ENCODE results near the gene ZC3H11A.
"Not testable (repeated sequence)": the region's sequence is repeated elsewhere in the genome, so short reads cannot be mapped to it uniquely, and the experiment has no call there.

Gene ZC3H11A

GRCh38 chr1:203795441-203796235, at the start of gene ZC3H11A, which contains the start of gene ZBED6:
ZC3H11A (plus strand) TSS chr1:203795623; CDS start chr1:203817071, 21,448 bp downstream.
ZBED6 (plus strand) TSS chr1:203795623; CDS start chr1:203797523, 1,900 bp downstream.
- peak; percentile 99 for DNase-seq

- no peak for DNase-seq
These were observed 49.1 kb upstream of the ZC3H11A start for GRCh38 chr1:203746281-203746680.

- DNase-seq: no peak
These were observed 44.4 kb upstream of the ZC3H11A start for GRCh38 chr1:203751051-203751450.

- not testable (repeated sequence) for DNase-seq
These were observed 43.6 kb upstream of the ZC3H11A start for GRCh38 chr1:203751618-203752361.

- DNase-seq: no peak
These were observed 41.0 kb upstream of the ZC3H11A start for GRCh38 chr1:203754455-203754864.

- DNase-seq: no peak
These were observed 39.4 kb upstream of the ZC3H11A start for GRCh38 chr1:203756036-203756435.

- peak; percentile 73 for DNase-seq
These were observed 36.7 kb upstream of the ZC3H11A start for GRCh38 chr1:203758749-203759148.

GRCh38 chr1:203760506-203760905, 34.9 kb upstream of the ZC3H11A start:
- DNase-seq: no peak

- DNase-seq: not testable (repeated sequence)
These were observed 33.5 kb upstream of the ZC3H11A start for GRCh38 chr1:203761958-203762357.

- DNase-seq: no peak
These were observed 31.9 kb upstream of the ZC3H11A start for GRCh38 chr1:203763505-203763904.

- DNase-seq: no peak
These were observed 31.1 kb upstream of the ZC3H11A start for GRCh38 chr1:203764105-203765028.

GRCh38 chr1:203765029-203765837, 30.2 kb upstream of the ZC3H11A start, which contains the start of gene LAX1:
LAX1 (plus strand) TSS chr1:203765183; CDS start chr1:203765566, 383 bp downstream.
- no peak for DNase-seq

GRCh38 chr1:203768256-203768655, 27.2 kb upstream of the ZC3H11A start:
- no peak for DNase-seq

- peak; percentile 56 for DNase-seq
These were observed 25.7 kb upstream of the ZC3H11A start for GRCh38 chr1:203769505-203770343.

GRCh38 chr1:203771901-203772301, 23.5 kb upstream of the ZC3H11A start:
- DNase-seq: peak; percentile 60

GRCh38 chr1:203772836-203773235, 22.6 kb upstream of the ZC3H11A start:
- no peak for DNase-seq

GRCh38 chr1:203776636-203777035, 18.8 kb upstream of the ZC3H11A start:
- no peak for DNase-seq

- no peak for DNase-seq
These were observed 17.8 kb upstream of the ZC3H11A start for GRCh38 chr1:203777596-203777995.

- no peak for DNase-seq
These were observed 17.3 kb upstream of the ZC3H11A start for GRCh38 chr1:203778146-203778545.

- DNase-seq: no peak
These were observed 16.6 kb upstream of the ZC3H11A start for GRCh38 chr1:203778789-203779188.

- DNase-seq: no peak
These were observed 13.5 kb upstream of the ZC3H11A start for GRCh38 chr1:203781962-203782361.
